Mesendoderm (in vitro differentiated cells): Measurements from ENCODE around the gene ANXA8L1.
"Not testable (repeated sequence)": the region's sequence is repeated elsewhere in the genome, so short reads cannot be mapped to it uniquely, and the experiment has no call there.

ENCODE experiments used
- DNase-seq: peaks from one replicate; pipeline ENCODE4 v3.0.0; 2013
- H2AK5ac ChIP-seq: 2 replicates; pipeline ENCODE4 v1.6.1; 2013; ENCODE audit warnings: low read length, inconsistent platforms
- H2BK120ac ChIP-seq: 2 replicates; pipeline ENCODE4 v1.6.1; 2013; ENCODE audit warnings: low read depth, mild to moderate bottlenecking, low read length, moderate library complexity, mixed read lengths
- H2BK15ac ChIP-seq: replicated peaks from 2 replicates; pipeline ENCODE4 v1.6.1; 2013; ENCODE audit warnings: low read depth, mild to moderate bottlenecking, moderate library complexity
- H2BK5ac ChIP-seq: 2 replicates; pipeline ENCODE4 v1.6.1; 2013; ENCODE audit warnings: low read length, inconsistent platforms
- H3K18ac ChIP-seq: 2 replicates; pipeline ENCODE4 v1.6.1; 2013; ENCODE audit warnings: mild to moderate bottlenecking, low read length, mixed read lengths
- H3K23ac ChIP-seq: one replicate; pipeline ENCODE4 v1.6.1; 2013; ENCODE audit warnings: low read length
- H3K27ac ChIP-seq: 2 replicates; pipeline ENCODE4 v1.5.1; 2013; ENCODE audit warnings: low read depth, mild to moderate bottlenecking, inconsistent platforms, low read length, moderate library complexity
- H3K27me3 ChIP-seq: 2 replicates; pipeline ENCODE4 v1.6.1; 2013; ENCODE audit warnings: low read length, control low read depth, mild to moderate bottlenecking, inconsistent platforms; ENCODE audit not compliant: insufficient read depth, poor library complexity
- H3K36me3 ChIP-seq: 2 replicates; pipeline ENCODE4 v1.6.1; 2013; ENCODE audit warnings: low read length, inconsistent platforms; ENCODE audit not compliant: control insufficient read depth, insufficient read depth
- H3K4ac ChIP-seq: one replicate; pipeline ENCODE4 v1.6.1; 2013; ENCODE audit warnings: low read depth, mild to moderate bottlenecking, low read length, moderate library complexity
- H3K4me1 ChIP-seq: 2 replicates; pipeline ENCODE4 v1.6.1; 2013; ENCODE audit warnings: low read depth, low read length, inconsistent platforms; ENCODE audit not compliant: control insufficient read depth
- H3K4me2 ChIP-seq: 2 replicates; pipeline ENCODE4 v1.6.1; 2013; ENCODE audit warnings: low read length
- H3K4me3 ChIP-seq: 2 replicates; pipeline ENCODE4 v1.5.1; 2013; ENCODE audit warnings: mild to moderate bottlenecking, low read length
- H3K56ac ChIP-seq: one replicate; pipeline ENCODE4 v1.6.1; 2013; ENCODE audit warnings: low read length
- H3K79me1 ChIP-seq: 2 replicates; pipeline ENCODE4 v1.6.1; 2013; ENCODE audit warnings: low read length, inconsistent platforms
- H3K79me2 ChIP-seq: 2 replicates; pipeline ENCODE4 v1.6.1; 2013; ENCODE audit warnings: mild to moderate bottlenecking, low read length; ENCODE audit not compliant: control insufficient read depth, insufficient read depth
- H3K9ac ChIP-seq: 2 replicates; pipeline ENCODE4 v1.6.1; 2013; ENCODE audit warnings: low read length, inconsistent platforms
- H4K5ac ChIP-seq: one replicate; pipeline ENCODE4 v1.6.1; 2013; ENCODE audit warnings: low read length
- H4K8ac ChIP-seq: one replicate; pipeline ENCODE4 v1.6.1; 2013; ENCODE audit warnings: low read depth, mild to moderate bottlenecking, control low read depth, low read length, moderate library complexity
- WGBS: extraction: QIAGEN DNeasy Blood & Tissue Kit; methylation state at CpG from one replicate; pipeline ENCODE4 v1.1.7; 2013; ENCODE audit warnings: low lambda C conversion rate, missing lambda C conversion rate; ENCODE audit not compliant: insufficient coverage; ENCODE audit errors: extremely low coverage; 5-methylcytosine and 5-hydroxymethylcytosine counted together

The ANXA8L1 gene

GRCh38 chr10:46374410-46374809 lies 1.2 kb upstream of the ANXA8L1 start:
- not testable (repeated sequence) for H4K5ac ChIP-seq, H3K4me1 ChIP-seq, H3K36me3 ChIP-seq, H3K79me2 ChIP-seq, H3K9ac ChIP-seq, H3K4me3 ChIP-seq, H3K27me3 ChIP-seq, H2BK15ac ChIP-seq, H3K4me2 ChIP-seq, DNase-seq, H3K23ac ChIP-seq, H2BK120ac ChIP-seq, H3K18ac ChIP-seq, H3K27ac ChIP-seq, H3K56ac ChIP-seq, H3K79me1 ChIP-seq, H4K8ac ChIP-seq, H2AK5ac ChIP-seq, H2BK5ac ChIP-seq, H3K4ac ChIP-seq
- WGBS = no CpG with 5 or more reads among the region's 3 CpGs

GRCh38 chr10:46377022-46377421 lies 1.4 kb downstream of the ANXA8L1 start:
- H4K5ac ChIP-seq, H3K79me1 ChIP-seq, H3K36me3 ChIP-seq, H4K8ac ChIP-seq, H3K27ac ChIP-seq, H3K4me1 ChIP-seq, H2BK15ac ChIP-seq, H2BK5ac ChIP-seq, H3K4ac ChIP-seq, H3K23ac ChIP-seq, H3K79me2 ChIP-seq, H2BK120ac ChIP-seq, H2AK5ac ChIP-seq, H3K56ac ChIP-seq, H3K4me3 ChIP-seq, DNase-seq, H3K27me3 ChIP-seq, H3K18ac ChIP-seq, H3K4me2 ChIP-seq, H3K9ac ChIP-seq: not testable (repeated sequence)
- no CpG with 5 or more reads among the region's 1 CpG for WGBS

GRCh38 chr10:46377651-46378050 lies 2.1 kb downstream of the ANXA8L1 start:
- H2BK5ac ChIP-seq, H3K79me2 ChIP-seq, H3K4me2 ChIP-seq, H3K27me3 ChIP-seq, H2AK5ac ChIP-seq, H3K4me3 ChIP-seq, H3K4ac ChIP-seq, H2BK15ac ChIP-seq, H2BK120ac ChIP-seq, H3K79me1 ChIP-seq, H3K18ac ChIP-seq, H3K56ac ChIP-seq, H4K8ac ChIP-seq, H3K36me3 ChIP-seq, H3K9ac ChIP-seq, H3K27ac ChIP-seq, H3K4me1 ChIP-seq, H3K23ac ChIP-seq, DNase-seq, H4K5ac ChIP-seq: not testable (repeated sequence)
- WGBS = no CpG with 5 or more reads among the region's 4 CpGs

GRCh38 chr10:46378108-46378507 lies 2.5 kb downstream of the ANXA8L1 start:
- not testable (repeated sequence) for H3K27ac ChIP-seq, H3K9ac ChIP-seq, H4K8ac ChIP-seq, H3K23ac ChIP-seq, H3K4me2 ChIP-seq, H3K18ac ChIP-seq, H3K4ac ChIP-seq, H2BK5ac ChIP-seq, H3K79me2 ChIP-seq, H3K36me3 ChIP-seq, H3K27me3 ChIP-seq, DNase-seq, H4K5ac ChIP-seq, H2BK120ac ChIP-seq, H3K56ac ChIP-seq, H3K79me1 ChIP-seq, H2AK5ac ChIP-seq, H2BK15ac ChIP-seq, H3K4me3 ChIP-seq, H3K4me1 ChIP-seq
- no CpG with 5 or more reads among the region's 8 CpGs for WGBS

- not testable (repeated sequence) for H3K4ac ChIP-seq, H2BK15ac ChIP-seq, H3K79me2 ChIP-seq, H3K27me3 ChIP-seq, H3K56ac ChIP-seq, H4K5ac ChIP-seq, H2BK5ac ChIP-seq, DNase-seq, H2BK120ac ChIP-seq, H3K9ac ChIP-seq, H3K4me1 ChIP-seq, H3K4me2 ChIP-seq, H3K18ac ChIP-seq, H3K4me3 ChIP-seq, H3K36me3 ChIP-seq, H3K23ac ChIP-seq, H4K8ac ChIP-seq, H2AK5ac ChIP-seq, H3K27ac ChIP-seq, H3K79me1 ChIP-seq
- no CpG with 5 or more reads among the region's 5 CpGs for WGBS
Measured at GRCh38 chr10:46379233-46379848, 3.8 kb downstream of the ANXA8L1 start.

- H3K79me2 ChIP-seq, H3K4ac ChIP-seq: not testable (repeated sequence)
Measured at GRCh38 chr10:46385858-46386257, 10.3 kb downstream of the ANXA8L1 start.

More at GRCh38 chr10:46385858-46386257, 10.3 kb downstream of the ANXA8L1 start:
- not testable (repeated sequence) for H3K27me3 ChIP-seq, H3K79me1 ChIP-seq, H2BK5ac ChIP-seq, H4K5ac ChIP-seq, H4K8ac ChIP-seq, H3K9ac ChIP-seq, H3K36me3 ChIP-seq, H2AK5ac ChIP-seq, H3K23ac ChIP-seq, H2BK120ac ChIP-seq, DNase-seq, H3K4me3 ChIP-seq, H3K27ac ChIP-seq, H3K56ac ChIP-seq, H3K4me1 ChIP-seq, H3K4me2 ChIP-seq, H2BK15ac ChIP-seq, H3K18ac ChIP-seq
- WGBS = no CpG with 5 or more reads among the region's 7 CpGs
